AG09309 (cell line): ENCODE measurements around the gene ZNRF3.
"Not testable (repeated sequence)": the region's sequence is repeated elsewhere in the genome, so short reads cannot be mapped to it uniquely, and the experiment has no call there.

Experiments
- DNase-seq: peaks from one replicate; pipeline ENCODE4 v3.0.0-alpha.2; 2010; ENCODE audit warnings: low read depth
- H3K4me3 ChIP-seq: 2 replicates; pipeline ENCODE4 v1.5.1; 2011; ENCODE audit warnings: mild to moderate bottlenecking, low read depth, low read length, moderate library complexity; ENCODE audit not compliant: control insufficient read depth
- TF ChIP-seq, protein P1 (sequence below): IDR thresholded peaks from 2 replicates; pipeline ENCODE4 v1.5.1; 2011; ENCODE audit warnings: mild to moderate bottlenecking, low read depth, low read length, inconsistent platforms; ENCODE audit not compliant: insufficient read depth, control insufficient read depth; ENCODE audit errors: missing control alignments

The ZNRF3 gene

DNA sequence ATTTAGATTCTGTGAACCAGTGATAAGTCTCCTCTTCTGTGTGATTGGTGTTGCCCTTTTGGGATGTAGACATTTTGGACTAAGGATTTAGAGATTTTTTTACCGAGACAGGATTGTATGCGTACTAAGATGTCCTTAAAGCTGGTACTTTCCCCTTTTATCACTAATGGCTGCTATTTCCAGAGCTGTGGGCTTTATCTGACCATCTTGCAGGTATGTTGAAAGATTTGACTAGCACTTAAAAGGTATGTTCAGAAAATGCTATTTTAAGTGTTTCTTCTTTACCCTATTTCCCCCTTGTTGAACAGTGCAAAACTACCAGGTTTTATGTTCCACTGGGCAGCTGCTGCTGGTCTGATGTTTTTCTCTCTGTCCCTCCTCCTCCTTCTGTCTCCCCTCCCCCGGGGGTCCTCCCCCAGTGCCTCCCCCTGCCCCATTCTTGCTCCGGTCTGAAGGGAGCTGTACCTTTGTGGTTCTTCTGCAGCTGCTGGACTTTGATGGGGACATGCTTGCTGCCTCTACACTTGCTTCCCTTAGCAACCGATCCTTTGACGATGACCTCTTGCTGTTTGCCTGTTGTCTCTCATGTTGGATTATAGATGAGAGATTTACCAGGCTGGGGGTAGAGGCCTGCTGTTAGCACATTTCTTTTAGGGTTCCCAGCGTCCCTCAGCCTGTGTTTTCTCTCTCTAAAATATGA is 59.6 kb downstream of the ZNRF3 start:
- TF ChIP-seq, protein P1, sequence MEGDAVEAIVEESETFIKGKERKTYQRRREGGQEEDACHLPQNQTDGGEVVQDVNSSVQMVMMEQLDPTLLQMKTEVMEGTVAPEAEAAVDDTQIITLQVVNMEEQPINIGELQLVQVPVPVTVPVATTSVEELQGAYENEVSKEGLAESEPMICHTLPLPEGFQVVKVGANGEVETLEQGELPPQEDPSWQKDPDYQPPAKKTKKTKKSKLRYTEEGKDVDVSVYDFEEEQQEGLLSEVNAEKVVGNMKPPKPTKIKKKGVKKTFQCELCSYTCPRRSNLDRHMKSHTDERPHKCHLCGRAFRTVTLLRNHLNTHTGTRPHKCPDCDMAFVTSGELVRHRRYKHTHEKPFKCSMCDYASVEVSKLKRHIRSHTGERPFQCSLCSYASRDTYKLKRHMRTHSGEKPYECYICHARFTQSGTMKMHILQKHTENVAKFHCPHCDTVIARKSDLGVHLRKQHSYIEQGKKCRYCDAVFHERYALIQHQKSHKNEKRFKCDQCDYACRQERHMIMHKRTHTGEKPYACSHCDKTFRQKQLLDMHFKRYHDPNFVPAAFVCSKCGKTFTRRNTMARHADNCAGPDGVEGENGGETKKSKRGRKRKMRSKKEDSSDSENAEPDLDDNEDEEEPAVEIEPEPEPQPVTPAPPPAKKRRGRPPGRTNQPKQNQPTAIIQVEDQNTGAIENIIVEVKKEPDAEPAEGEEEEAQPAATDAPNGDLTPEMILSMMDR = no peak
- DNase-seq = no peak
- H3K4me3 ChIP-seq = no peak overlapping the region

DNA sequence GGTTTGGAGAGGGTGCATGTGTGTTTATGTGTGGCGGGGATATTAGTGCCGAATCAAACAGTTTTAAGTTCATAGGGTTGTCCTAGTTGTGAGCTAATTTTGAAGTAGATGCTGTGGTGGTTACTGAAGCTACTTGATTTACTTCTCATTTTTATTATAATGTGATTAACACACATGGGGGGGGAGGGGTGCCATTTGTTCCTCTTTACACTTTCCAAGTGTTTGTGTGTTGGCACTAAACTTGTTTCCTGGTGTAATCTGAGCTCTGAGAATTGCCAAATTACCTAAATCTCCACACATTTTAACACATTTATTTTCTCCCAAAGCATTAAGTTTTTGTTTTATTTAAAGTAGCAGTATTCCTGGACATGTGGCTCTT is 60.1 kb downstream of the ZNRF3 start:
- TF ChIP-seq, protein P1 = no peak
- no peak for DNase-seq
- no peak overlapping the region for H3K4me3 ChIP-seq

DNA sequence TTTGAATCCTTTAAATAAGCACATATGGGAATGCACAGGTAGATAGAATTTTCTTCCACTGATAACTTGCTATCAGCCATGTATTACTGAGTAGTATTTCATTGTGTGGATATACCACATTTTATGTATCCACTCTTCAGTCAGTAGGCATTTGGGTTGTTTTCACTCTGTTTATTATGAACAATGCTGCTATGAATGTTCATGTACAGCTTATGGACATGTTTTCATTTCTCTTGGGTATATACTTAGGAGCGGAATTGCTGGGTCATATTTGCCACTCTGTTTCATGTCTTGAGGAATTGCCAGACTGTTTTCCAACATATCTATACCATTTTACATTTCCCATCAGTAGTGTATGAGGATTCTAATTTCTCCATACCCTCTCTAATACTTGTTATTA is 63.8 kb downstream of the ZNRF3 start:
- TF ChIP-seq, protein P1 = no peak
- DNase-seq = no peak
- H3K4me3 ChIP-seq = no peak overlapping the region

DNA sequence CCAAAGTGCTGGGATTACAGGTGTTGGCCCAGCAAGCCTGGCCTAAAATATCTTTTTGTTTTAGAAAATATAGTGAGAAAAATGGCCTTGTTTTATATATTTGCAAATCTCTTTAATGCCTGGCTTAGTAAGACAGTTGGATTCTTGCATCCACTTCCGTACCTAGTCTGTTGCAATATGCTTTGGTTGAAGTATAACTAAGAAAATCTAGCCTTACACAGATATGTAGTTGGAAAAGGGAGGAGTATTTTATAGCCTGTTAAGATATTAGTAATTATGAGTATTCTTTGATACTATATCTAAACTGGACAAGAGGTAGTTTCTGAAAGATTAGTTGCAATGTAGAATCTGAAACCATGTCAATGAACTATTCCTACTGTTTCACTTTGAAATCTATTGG is 65.1 kb downstream of the ZNRF3 start:
- no peak for DNase-seq
- H3K4me3 ChIP-seq = no peak overlapping the region
- TF ChIP-seq, protein P1 = no peak

DNA sequence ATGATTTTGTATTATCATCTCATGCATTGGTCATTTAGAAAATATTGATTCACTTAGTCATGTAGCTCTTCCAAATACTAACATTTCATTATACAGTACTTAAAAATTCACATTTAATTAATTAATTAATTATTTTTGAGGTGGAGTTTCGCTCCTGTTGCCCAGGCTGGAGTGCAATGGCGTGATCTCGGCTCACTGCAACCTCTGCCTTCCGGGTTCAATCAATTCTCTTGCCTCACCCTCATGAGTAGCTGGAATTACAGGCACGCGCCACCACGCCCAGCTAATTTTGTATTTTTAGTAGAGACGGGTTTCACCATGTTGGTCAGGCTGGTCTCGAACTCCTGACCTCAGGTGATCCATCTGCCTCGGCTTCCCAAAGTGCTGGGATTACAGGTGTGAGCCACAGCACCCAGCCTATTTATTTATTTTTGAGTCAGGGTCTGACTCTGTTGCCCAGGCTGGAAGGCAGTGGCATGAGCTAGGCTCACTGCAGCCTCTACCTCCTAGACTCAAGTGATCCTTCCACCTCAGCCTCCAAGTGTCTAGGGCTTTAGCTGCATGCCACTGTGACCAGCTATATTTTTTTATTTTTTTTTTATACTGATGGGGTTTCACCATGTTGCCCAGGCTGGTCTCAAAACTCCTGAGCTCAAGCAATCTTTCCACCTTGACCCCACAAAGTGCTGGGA is 65.6 kb downstream of the ZNRF3 start:
- H3K4me3 ChIP-seq, DNase-seq: not testable (repeated sequence)

DNA sequence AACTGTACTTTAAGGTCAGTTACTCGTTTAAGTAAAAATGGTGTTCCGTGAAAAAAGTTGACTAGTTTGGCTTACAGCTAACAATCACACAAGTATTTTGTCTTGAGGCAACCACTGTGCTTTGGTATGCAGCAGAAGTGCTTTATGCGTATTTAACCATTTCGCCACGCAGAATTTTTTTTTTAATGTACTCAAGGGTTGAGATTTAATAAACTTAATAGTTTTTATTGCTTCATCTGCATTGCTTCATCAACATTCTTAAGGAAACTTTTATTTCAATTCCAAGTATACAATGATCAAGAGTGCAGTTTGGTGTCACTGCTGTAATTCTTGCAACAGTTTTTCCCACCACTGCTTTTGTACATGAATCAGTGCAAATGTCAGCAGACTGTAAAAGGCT is 66.4 kb downstream of the ZNRF3 start:
- no peak overlapping the region for H3K4me3 ChIP-seq
- TF ChIP-seq, protein P1 = no peak
- DNase-seq = peak; percentile 61

DNA sequence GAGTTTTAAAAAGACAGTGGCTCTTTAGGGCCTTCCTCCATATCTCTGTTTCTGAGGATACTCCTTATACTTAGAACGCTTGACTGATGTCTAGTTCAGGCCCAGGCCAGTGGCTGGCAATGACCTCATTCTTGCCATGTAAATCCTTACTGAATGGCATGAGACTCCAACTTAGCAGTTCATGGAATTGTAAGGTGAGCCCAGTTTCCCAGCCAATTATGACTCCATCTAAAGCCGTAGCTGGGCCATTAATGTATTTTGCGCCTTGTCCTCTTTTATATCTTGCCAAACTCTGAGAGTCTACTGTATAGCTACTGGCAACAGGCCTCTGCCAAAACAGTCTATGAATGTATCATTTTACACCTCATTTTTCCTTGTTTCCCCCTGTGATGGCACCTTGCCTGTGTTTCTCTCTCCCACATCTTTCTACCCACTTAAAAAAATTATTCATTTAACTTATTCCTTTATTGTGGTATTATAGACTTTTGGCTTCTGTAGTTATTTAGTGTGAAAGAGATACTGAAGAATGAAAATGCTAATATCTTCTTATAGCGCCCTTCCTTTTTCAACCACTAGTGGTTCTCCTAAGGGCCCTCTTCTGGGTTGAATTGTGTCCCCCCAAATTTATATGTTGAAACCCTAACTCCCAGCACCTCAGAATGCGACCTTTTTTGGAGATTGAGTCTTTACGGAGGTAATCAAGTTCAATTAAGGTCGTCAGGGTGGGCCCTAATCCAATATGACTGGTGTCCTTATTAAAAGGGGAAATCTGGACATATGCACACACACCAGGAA is 67.4 kb downstream of the ZNRF3 start:
- TF ChIP-seq, protein P1 = no peak
- no peak overlapping the region for H3K4me3 ChIP-seq
- no peak for DNase-seq
